ENCODE measurements around the gene SPRED1. TPM values are rescaled to one million over a fixed set of nuclear protein-coding genes. Genes with fewer than 3 reads are reported as not detected.

Gene SPRED1
- total RNA-seq, 2 experiments from 2014 or later, result 0.03 to 0.05 TPM

- intact Hi-C loops (cut with DNase I, micrococcal nuclease), result no loop called here
- ChIA-PET POLR2A (no interaction called here), CTCF (no interaction called here)
- H3K9me3 Mint-ChIP-seq, result no peaks in the 10 kb centered on the region
- no peaks in the 10 kb centered on the region for H3K36me3 Mint-ChIP-seq (ENCODE audit: low read depth)
- TF ChIP-seq, protein P1, sequence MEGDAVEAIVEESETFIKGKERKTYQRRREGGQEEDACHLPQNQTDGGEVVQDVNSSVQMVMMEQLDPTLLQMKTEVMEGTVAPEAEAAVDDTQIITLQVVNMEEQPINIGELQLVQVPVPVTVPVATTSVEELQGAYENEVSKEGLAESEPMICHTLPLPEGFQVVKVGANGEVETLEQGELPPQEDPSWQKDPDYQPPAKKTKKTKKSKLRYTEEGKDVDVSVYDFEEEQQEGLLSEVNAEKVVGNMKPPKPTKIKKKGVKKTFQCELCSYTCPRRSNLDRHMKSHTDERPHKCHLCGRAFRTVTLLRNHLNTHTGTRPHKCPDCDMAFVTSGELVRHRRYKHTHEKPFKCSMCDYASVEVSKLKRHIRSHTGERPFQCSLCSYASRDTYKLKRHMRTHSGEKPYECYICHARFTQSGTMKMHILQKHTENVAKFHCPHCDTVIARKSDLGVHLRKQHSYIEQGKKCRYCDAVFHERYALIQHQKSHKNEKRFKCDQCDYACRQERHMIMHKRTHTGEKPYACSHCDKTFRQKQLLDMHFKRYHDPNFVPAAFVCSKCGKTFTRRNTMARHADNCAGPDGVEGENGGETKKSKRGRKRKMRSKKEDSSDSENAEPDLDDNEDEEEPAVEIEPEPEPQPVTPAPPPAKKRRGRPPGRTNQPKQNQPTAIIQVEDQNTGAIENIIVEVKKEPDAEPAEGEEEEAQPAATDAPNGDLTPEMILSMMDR (IDR thresholded peaks at IDR 0.05), result no peak
- H3K27me3 Mint-ChIP-seq, result peaks cover 40% of the 10 kb centered on the region
- no peak for DNase-seq
- H3K27me3 ChIP-seq (ENCODE audit: control insufficient read depth in 1 of 2, insufficient read depth in 2 of 2, low read length in 2 of 2), result peaks cover 0 to 18% of the 10 kb centered on the region in 2 experiments
- H3K4me3 ChIP-seq (ENCODE audit: low read length), result no peak overlapping the region
- no peak for ATAC-seq (ENCODE audit: poor library complexity)
- no peaks in the 10 kb centered on the region for H3K9me3 ChIP-seq (ENCODE audit: control insufficient read depth in 1 of 2, insufficient read depth in 1 of 2, low read length in 2 of 2)
- H3K4me1 Mint-ChIP-seq (ENCODE audit: low read depth), result no peaks in the 10 kb centered on the region
- H3K36me3 ChIP-seq (ENCODE audit: insufficient read depth, low read length), result no peaks in the 10 kb centered on the region
- H3K27ac Mint-ChIP-seq, result no peak overlapping the region
- H3K4me3 Mint-ChIP-seq, result no peak overlapping the region
- H3K27ac ChIP-seq (ENCODE audit: low read depth in 1 of 2, low read length in 2 of 2), result no peak overlapping the region
- H3K4me1 ChIP-seq (ENCODE audit: insufficient read depth, low read length), result no peaks in the 10 kb centered on the region
Measured at GRCh38 chr15:38362355-38362754, 109.7 kb downstream of the SPRED1 start.

DNA sequence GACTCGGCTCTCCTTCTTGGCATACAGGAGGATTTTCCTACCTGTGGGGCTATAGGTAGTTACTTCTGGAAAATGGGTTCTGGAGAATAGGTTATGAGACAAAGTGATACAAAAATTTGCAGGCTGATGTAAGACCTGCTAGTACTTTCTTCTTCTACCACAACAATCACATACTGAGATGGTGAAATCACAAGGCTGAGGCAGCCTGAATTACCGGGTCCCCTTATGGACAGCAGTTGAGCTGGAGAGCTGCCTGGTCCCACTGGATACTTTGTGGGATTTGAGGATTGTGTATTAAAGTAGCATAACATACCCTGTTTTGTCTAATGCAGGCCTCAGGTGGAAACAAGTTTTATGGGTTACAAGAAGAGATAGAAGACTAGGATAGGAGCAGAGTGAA, 114.8 kb downstream of the SPRED1 start:
- H3K36me3 Mint-ChIP-seq (ENCODE audit: low read depth), result no peaks in the 10 kb centered on the region
- no peak overlapping the region for H3K27ac Mint-ChIP-seq
- ChIA-PET POLR2A (no interaction called here), CTCF (no interaction called here)
- Histone ChIP-seq H3K27me3 (ENCODE audit: control insufficient read depth in 1 of 2, insufficient read depth in 2 of 2, low read length in 2 of 2) (peaks cover 0 to 18% of the 10 kb centered on the region in 2 experiments), H3K4me1 (ENCODE audit: insufficient read depth, low read length) (no peaks in the 10 kb centered on the region), H3K27ac (ENCODE audit: low read depth in 1 of 2, low read length in 2 of 2) (no peak overlapping the region), H3K4me3 (ENCODE audit: low read length) (no peak overlapping the region), H3K9me3 (ENCODE audit: control insufficient read depth in 1 of 2, insufficient read depth in 1 of 2, low read length in 2 of 2) (no peaks in the 10 kb centered on the region), H3K36me3 (ENCODE audit: insufficient read depth, low read length) (no peaks in the 10 kb centered on the region)
- no peak overlapping the region for H3K4me3 Mint-ChIP-seq
- peaks cover 47% of the 10 kb centered on the region for H3K27me3 Mint-ChIP-seq
- no peaks in the 10 kb centered on the region for H3K9me3 Mint-ChIP-seq
- TF ChIP-seq, protein P1 (IDR thresholded peaks at IDR 0.05), result no peak
- ATAC-seq (ENCODE audit: poor library complexity) (no peak), DNase-seq (no peak)
- H3K4me1 Mint-ChIP-seq (ENCODE audit: low read depth), result no peaks in the 10 kb centered on the region
- intact Hi-C loops (cut with DNase I, micrococcal nuclease), result no loop called here

DNA sequence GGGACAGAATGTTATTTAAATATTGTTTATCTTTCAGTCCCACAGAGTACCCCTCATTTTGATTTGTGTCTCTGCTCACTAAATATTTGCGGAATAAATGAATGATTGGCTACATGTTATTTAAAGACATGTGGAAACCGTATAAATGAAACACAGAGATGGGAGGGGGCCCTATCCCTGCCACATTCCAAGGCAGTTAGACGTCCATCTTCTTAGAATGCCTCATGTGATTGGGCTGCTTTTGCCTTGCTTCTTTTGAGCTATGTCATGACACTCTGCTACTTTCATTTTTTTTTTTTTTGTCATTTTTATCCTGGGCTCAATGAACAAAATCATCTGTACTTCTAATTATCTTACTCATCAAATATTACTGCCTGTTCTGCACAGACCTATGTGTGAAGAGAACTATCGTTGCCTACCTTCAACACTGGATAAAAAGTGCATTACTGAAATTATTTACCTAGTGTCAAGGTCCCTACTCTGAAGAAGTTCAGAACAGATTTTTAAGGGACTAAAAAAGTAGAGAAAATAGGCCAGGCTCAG, 117.4 kb downstream of the SPRED1 start:
- ATAC-seq (ENCODE audit: poor library complexity), result no peak
- Histone ChIP-seq H3K36me3 (ENCODE audit: insufficient read depth, low read length) (no peaks in the 10 kb centered on the region), H3K27me3 (ENCODE audit: control insufficient read depth in 1 of 2, insufficient read depth in 2 of 2, low read length in 2 of 2) (peaks cover 0 to 16% of the 10 kb centered on the region in 2 experiments), H3K9me3 (ENCODE audit: control insufficient read depth in 1 of 2, insufficient read depth in 1 of 2, low read length in 2 of 2) (no peaks in the 10 kb centered on the region), H3K27ac (ENCODE audit: low read depth in 1 of 2, low read length in 2 of 2) (no peak overlapping the region), H3K4me1 (ENCODE audit: insufficient read depth, low read length) (no peaks in the 10 kb centered on the region), H3K4me3 (ENCODE audit: low read length) (no peak overlapping the region)
- Mint-ChIP-seq H3K4me3 (no peak overlapping the region), H3K36me3 (ENCODE audit: low read depth) (no peaks in the 10 kb centered on the region), H3K27ac (no peak overlapping the region), H3K4me1 (ENCODE audit: low read depth) (no peaks in the 10 kb centered on the region), H3K27me3 (peaks cover 37% of the 10 kb centered on the region), H3K9me3 (no peaks in the 10 kb centered on the region)
- CTCF ChIA-PET, result no interaction called here
- DNase-seq, result no peak
- TF ChIP-seq, protein P1 (IDR thresholded peaks at IDR 0.05), result no peak
- POLR2A ChIA-PET, result no interaction called here
- intact Hi-C loops (cut with DNase I, micrococcal nuclease), result no loop called here

Data from CD4-positive, alpha-beta T cell (primary cell).